Vagina (tissue), 2 donors: Measurements from ENCODE around the gene ARHGEF17.

Experiments used
- POLR2A ChIP-seq, 2 donors: fragments of 450-650 bp; IDR thresholded peaks; one replicate each; pipeline ENCODE4 v1.6.1; 2017; ENCODE audit warnings: antibody characterized with exemption in 2 of 2, mild to moderate bottlenecking in 2 of 2, moderate library complexity in 2 of 2
- TF ChIP-seq, protein P1 (sequence below), 3 experiments: fragments of 450-650 bp in 2 of 3; fragments of 200-600 bp in 1 of 3; sonication (generic) in 1 of 3; IDR thresholded peaks; one replicate each; pipeline ENCODE4 v1.5.1; 2017 to 2019; ENCODE audit warnings: antibody characterized with exemption in 3 of 3, mild to moderate bottlenecking in 2 of 3, moderate library complexity in 2 of 3

DNA sequence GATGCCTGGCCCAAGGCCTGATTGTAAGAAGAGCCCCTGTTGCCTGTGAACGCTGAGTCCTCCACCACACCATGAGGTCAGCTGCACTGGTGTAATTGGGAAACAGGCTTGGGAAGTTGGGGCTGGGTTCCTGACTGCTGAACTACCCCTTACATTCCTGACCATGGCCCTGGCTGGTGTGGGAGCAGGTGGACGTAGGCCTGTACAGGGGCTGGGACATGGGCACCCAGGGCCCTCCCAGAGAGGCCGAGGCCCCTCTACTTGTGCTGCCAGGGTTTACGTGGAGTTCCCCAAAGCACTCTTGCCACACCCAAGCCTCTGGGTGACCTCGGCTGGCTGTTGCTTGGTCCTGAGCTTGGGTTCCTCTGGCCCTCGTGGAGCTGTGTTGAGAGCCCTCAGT lies 73.5 kb downstream of the ARHGEF17 start:
- TF ChIP-seq, protein P1, sequence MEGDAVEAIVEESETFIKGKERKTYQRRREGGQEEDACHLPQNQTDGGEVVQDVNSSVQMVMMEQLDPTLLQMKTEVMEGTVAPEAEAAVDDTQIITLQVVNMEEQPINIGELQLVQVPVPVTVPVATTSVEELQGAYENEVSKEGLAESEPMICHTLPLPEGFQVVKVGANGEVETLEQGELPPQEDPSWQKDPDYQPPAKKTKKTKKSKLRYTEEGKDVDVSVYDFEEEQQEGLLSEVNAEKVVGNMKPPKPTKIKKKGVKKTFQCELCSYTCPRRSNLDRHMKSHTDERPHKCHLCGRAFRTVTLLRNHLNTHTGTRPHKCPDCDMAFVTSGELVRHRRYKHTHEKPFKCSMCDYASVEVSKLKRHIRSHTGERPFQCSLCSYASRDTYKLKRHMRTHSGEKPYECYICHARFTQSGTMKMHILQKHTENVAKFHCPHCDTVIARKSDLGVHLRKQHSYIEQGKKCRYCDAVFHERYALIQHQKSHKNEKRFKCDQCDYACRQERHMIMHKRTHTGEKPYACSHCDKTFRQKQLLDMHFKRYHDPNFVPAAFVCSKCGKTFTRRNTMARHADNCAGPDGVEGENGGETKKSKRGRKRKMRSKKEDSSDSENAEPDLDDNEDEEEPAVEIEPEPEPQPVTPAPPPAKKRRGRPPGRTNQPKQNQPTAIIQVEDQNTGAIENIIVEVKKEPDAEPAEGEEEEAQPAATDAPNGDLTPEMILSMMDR (IDR thresholded peaks at IDR 0.05) = no peak
- TF ChIP-seq POLR2A (IDR thresholded peaks at IDR 0.05) = no peak
